ENCODE data around the gene ODF2L. TPM values are rescaled to one million over a fixed set of nuclear protein-coding genes. Genes with fewer than 3 reads are reported as not detected.

Gene ODF2L
- total RNA-seq, 1 donor from 2014 or later = 23.0 TPM

DNA sequence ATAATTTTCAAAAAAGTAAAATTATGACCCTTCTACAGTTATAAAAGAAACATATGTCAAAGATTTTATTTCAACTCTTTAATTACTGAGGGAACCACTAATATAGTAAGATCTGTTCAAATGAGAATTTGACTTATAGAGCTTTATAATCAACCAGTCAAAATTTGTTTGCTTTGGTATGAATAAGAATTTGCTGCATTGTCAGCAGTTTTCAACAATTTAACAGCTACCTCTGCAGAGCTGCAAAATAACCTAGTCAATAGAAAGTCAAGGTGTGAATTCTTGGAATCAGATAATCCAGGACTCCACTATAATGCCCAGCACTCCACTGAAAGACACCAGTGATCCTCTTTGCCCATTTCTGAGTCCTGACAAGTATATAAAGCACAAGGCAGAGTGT is 78.2 kb downstream of the ODF2L start:
- ATAC-seq = no peak

GRCh38 chr1:86305731-86306130 is 90.4 kb downstream of the ODF2L start:
- no peak for ATAC-seq

DNA sequence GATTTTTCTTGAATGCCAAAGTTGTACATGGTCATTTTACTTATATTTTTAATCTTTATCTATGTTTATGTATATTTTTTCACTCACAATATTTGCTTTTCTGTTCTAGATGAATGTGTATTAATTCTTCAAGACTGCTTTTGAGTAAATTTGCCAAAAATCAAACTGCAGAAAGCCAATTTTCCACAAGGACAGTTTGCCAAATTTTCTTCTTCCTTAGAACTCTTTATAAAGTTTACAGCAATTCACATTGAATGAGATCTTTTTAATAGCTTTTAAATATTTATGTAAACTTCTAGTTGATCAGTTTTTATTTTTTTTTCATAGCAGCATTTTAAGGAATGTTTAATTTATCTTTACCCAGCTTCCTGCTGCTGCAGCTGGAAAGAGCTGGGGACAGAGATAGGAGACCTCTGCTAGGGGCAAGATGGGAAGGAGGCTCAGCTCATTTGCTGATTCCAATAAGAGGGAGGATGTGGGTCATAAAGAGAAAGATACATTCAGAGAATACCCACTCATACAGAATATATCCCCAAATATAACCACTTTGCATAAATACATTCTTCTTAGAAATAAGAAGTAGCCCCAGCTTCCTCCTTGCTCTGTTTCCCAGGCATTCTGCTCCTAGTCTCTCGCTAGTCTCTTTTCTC is 93.0 kb downstream of the ODF2L start:
- ATAC-seq = no peak

Other genes starting within 250 kb of the ODF2L start
- not detected for gene COL24A1, start 239.6 kb downstream of the ODF2L start, total RNA-seq
- 357 TPM for gene CLCA2, start 27.8 kb upstream of the ODF2L start, total RNA-seq
- 0.08 TPM for gene CLCA1, start 72.6 kb upstream of the ODF2L start, total RNA-seq
- gene CLCA4, start 150.8 kb upstream of the ODF2L start, total RNA-seq = 230 TPM